A549 (cell line): Measurements from ENCODE around the gene HTRA2. TPM values are rescaled to one million over a fixed set of nuclear protein-coding genes. Genes with fewer than 3 reads are reported as not detected.

ENCODE experiments used
- ATAC-seq, 2 experiments: fragments of 200-7000 bp in 1 of 2; fragments of >200 bp in 1 of 2; cut with Nextera tagmentation in 1 of 2; cut with Tn5 transposase in 1 of 2; 3 replicates each; pipeline versions ENCODE4 v1.8.0 to v1.9.1; 2018 to 2020; ENCODE audit warnings: mild to moderate bottlenecking in 1 of 2, moderate library complexity in 1 of 2
- CTCF ChIA-PET: fragments of 300-600 bp; sonication (Branson Sonifier 250); formaldehyde crosslinking; extraction: SDS; loops from one replicate; lab custom pipeline; 2021; ENCODE audit warnings: antibody characterized with exemption, inconsistent platforms; lab: Yijun Ruan, JAX
- POLR2A ChIA-PET: fragments of 350-600 bp; formaldehyde crosslinking; extraction: SDS; loops from one replicate; lab custom pipeline; 2021; ENCODE audit warnings: antibody characterized with exemption, inconsistent platforms; lab: Yijun Ruan, JAX
- DNase-seq, 2 experiments: peaks; one replicate each; pipeline versions ENCODE4 v3.0.0 to v3.0.0-alpha.2; 2011 to 2016; ENCODE audit warnings: low read depth in 1 of 2, low spot score in 1 of 2
- FAIRE-seq: peaks from 2 replicates; lab custom pipeline; 2011; peaks lifted over from hg19 to GRCh38; lab: Jason Lieb, UNC
- H3K27ac ChIP-seq, 2 experiments: fragments of >200 bp; sonication (Bioruptor Twin); formaldehyde crosslinking; 3 replicates each; pipeline ENCODE4 v1.5.1; 2016 to 2017
- H3K4me1 ChIP-seq: fragments of >200 bp; sonication (Bioruptor Twin); formaldehyde crosslinking; 3 replicates; pipeline ENCODE4 v1.6.1; 2016
- H3K4me2 ChIP-seq: fragments of >200 bp; sonication (Bioruptor Twin); formaldehyde crosslinking; 3 replicates; pipeline ENCODE4 v1.6.1; 2016
- H3K4me3 ChIP-seq: fragments of >200 bp; sonication (Bioruptor Twin); formaldehyde crosslinking; 3 replicates; pipeline ENCODE4 v1.5.1; 2016
- H3K9me3 ChIP-seq: fragments of >200 bp; sonication (Bioruptor Twin); formaldehyde crosslinking; 3 replicates; pipeline ENCODE4 v1.6.1; 2016
- CBX8 ChIP-seq: fragments of 200-600 bp; sonication (generic); IDR thresholded peaks from 2 replicates; pipeline ENCODE4 v1.6.1; 2016
- CEBPB ChIP-seq, 2 experiments: fragments of >200 bp in 1 of 2; sonication (Bioruptor Twin) in 1 of 2; formaldehyde crosslinking in 1 of 2; IDR thresholded peaks; 2 replicates each; pipeline ENCODE4 v1.6.1; 2012 to 2016
- CHD2 ChIP-seq: fragments of 150-350 bp; IDR thresholded peaks from 2 replicates; pipeline ENCODE4 v1.6.1; 2014; ENCODE audit warnings: low read length; ENCODE audit not compliant: partially characterized antibody
- EHMT2 ChIP-seq: fragments of 200-600 bp; sonication (generic); IDR thresholded peaks from 2 replicates; pipeline ENCODE4 v1.6.1; 2016; ENCODE audit warnings: antibody characterized with exemption, low read depth, mild to moderate bottlenecking, moderate library complexity
- FOSB ChIP-seq: fragments of 250-450 bp; sonication (Bioruptor Pico); IDR thresholded peaks from 2 replicates; pipeline ENCODE4 v1.5.0; 2020; ENCODE audit warnings: mild to moderate bottlenecking, moderate library complexity
- FOXS1 ChIP-seq: fragments of 250-450 bp; sonication (Bioruptor Pico); IDR thresholded peaks from 2 replicates; pipeline ENCODE4 v1.5.0; 2020; ENCODE audit warnings: mild to moderate bottlenecking, moderate library complexity
- GATA3 ChIP-seq: IDR thresholded peaks from 2 replicates; pipeline ENCODE4 v1.6.1; 2012; ENCODE audit warnings: borderline replicate concordance
- HDAC2 ChIP-seq: fragments of 200-600 bp; sonication (generic); IDR thresholded peaks from 2 replicates; pipeline ENCODE4 v1.6.1; 2016
- HEYL ChIP-seq: fragments of 250-450 bp; sonication (Bioruptor Pico); IDR thresholded peaks from 2 replicates; pipeline ENCODE4 v1.8.0; 2021; ENCODE audit warnings: mild to moderate bottlenecking, moderate library complexity
- HOXB5 ChIP-seq: fragments of 250-450 bp; sonication (Bioruptor Pico); IDR thresholded peaks from 2 replicates; pipeline ENCODE4 v1.5.0; 2020; ENCODE audit warnings: mild to moderate bottlenecking, moderate library complexity
- JUN ChIP-seq, 2 experiments: fragments of >200 bp; sonication (Bioruptor Twin); formaldehyde crosslinking; IDR thresholded peaks; 2 replicates in 1 of 2; 3 replicates in 1 of 2; pipeline ENCODE4 v1.6.1; 2016 to 2017
- MYC ChIP-seq: IDR thresholded peaks from 2 replicates; pipeline ENCODE4 v1.6.1; 2012; ENCODE audit warnings: mild to moderate bottlenecking, inconsistent platforms, low read length, improper control_type of control experiment, borderline replicate concordance
- NFE2L2 ChIP-seq: fragments of 150-350 bp; conservative IDR thresholded peaks from 2 replicates; pipeline ENCODE4 v1.6.1; 2014; ENCODE audit warnings: low read length
- NPAS2 ChIP-seq: fragments of 250-450 bp; sonication (Bioruptor Pico); IDR thresholded peaks from 2 replicates; pipeline ENCODE4 v1.8.0; 2022; ENCODE audit warnings: mild to moderate bottlenecking, moderate library complexity, borderline replicate concordance
- NR3C1 ChIP-seq: fragments of >200 bp; sonication (Bioruptor Twin); formaldehyde crosslinking; IDR thresholded peaks from 3 replicates; pipeline ENCODE4 v1.6.1; 2017
- POLR2A ChIP-seq: IDR thresholded peaks from 2 replicates; pipeline ENCODE4 v1.6.1; 2012; ENCODE audit warnings: mild to moderate bottlenecking, low read length
- POLR2AphosphoS2 ChIP-seq: conservative IDR thresholded peaks from 2 replicates; pipeline ENCODE4 v1.6.1; 2012; ENCODE audit warnings: low read length, improper control_type of control experiment, inconsistent platforms
- RAD21 ChIP-seq, 2 experiments: fragments of >200 bp in 1 of 2; sonication (Bioruptor Twin) in 1 of 2; formaldehyde crosslinking in 1 of 2; IDR thresholded peaks in 1 of 2; conservative IDR thresholded peaks in 1 of 2; 2 replicates in 1 of 2; 3 replicates in 1 of 2; pipeline ENCODE4 v1.6.1; 2012 to 2018; ENCODE audit warnings: inconsistent platforms in 1 of 2
- RCOR1 ChIP-seq: fragments of 150-350 bp; IDR thresholded peaks from 2 replicates; pipeline ENCODE4 v1.6.1; 2014; ENCODE audit warnings: antibody characterized with exemption, low read length, low read depth
- RFX5 ChIP-seq: fragments of 450-650 bp; IDR thresholded peaks from 2 replicates; pipeline ENCODE4 v1.7.1; 2014; ENCODE audit warnings: antibody characterized with exemption, mild to moderate bottlenecking, moderate library complexity
- RNF2 ChIP-seq: fragments of 200-600 bp; sonication (generic); IDR thresholded peaks from 2 replicates; pipeline ENCODE4 v1.6.1; 2016; ENCODE audit warnings: low read depth, mild to moderate bottlenecking, antibody characterized with exemption, moderate library complexity, borderline replicate concordance
- TFCP2L1 ChIP-seq: fragments of 250-450 bp; sonication (Bioruptor Pico); IDR thresholded peaks from 2 replicates; pipeline ENCODE4 v1.5.0; 2021; ENCODE audit warnings: mild to moderate bottlenecking
- TP53 ChIP-seq: fragments of 250-450 bp; sonication (Bioruptor Pico); IDR thresholded peaks from 2 replicates; pipeline ENCODE4 v1.5.0; 2021; ENCODE audit warnings: mild to moderate bottlenecking, moderate library complexity
- WGBS: methylation state at CpG from one replicate; pipeline ENCODE4 v1.1.6; 2017; ENCODE audit errors: missing lambda C conversion rate; 5-methylcytosine and 5-hydroxymethylcytosine counted together
- polyA plus RNA-seq, 4 experiments: library from polyadenylated mRNA; depleted of rRNA in 3 of 4; stranded (reverse); fragments of >200 nt; fragmentation: RNase III in 1 of 4; extraction: RNeasy Plus Mini Kit Qiagen cat#74134 plus additional on column Dnase treatment in 1 of 4; gene quantifications; 2 replicates in 3 of 4; 3 replicates in 1 of 4; pipeline ENCODE4 v1.2.3, GENCODE V29; 2011 to 2017
- TF ChIP-seq, protein P1 (sequence below): IDR thresholded peaks from 2 replicates; pipeline ENCODE4 v1.6.1; 2012; ENCODE audit warnings: low read depth, borderline replicate concordance
- TF ChIP-seq, protein P2 (sequence below): fragments of >200 bp; sonication (Bioruptor Twin); formaldehyde crosslinking; IDR thresholded peaks from 3 replicates; pipeline ENCODE4 v1.6.1; 2016
- TF ChIP-seq, protein P3 (sequence below): IDR thresholded peaks from 2 replicates; pipeline ENCODE4 v1.6.1; 2012
- TF ChIP-seq, protein P4 (sequence below): fragments of 250-450 bp; sonication (Bioruptor Pico); IDR thresholded peaks from 2 replicates; pipeline ENCODE4 v1.5.0; 2020; ENCODE audit warnings: low read depth, mild to moderate bottlenecking, moderate library complexity
- TF ChIP-seq, protein P5 (sequence below): fragments of 450-650 bp; IDR thresholded peaks from 2 replicates; pipeline ENCODE4 v1.6.1; 2014; ENCODE audit warnings: antibody characterized with exemption

HTRA2 gene
- polyA plus RNA-seq, 2 of the 4 experiments (the other 2 are of a cell fraction), result 28.7 to 36.5 TPM

DNA sequence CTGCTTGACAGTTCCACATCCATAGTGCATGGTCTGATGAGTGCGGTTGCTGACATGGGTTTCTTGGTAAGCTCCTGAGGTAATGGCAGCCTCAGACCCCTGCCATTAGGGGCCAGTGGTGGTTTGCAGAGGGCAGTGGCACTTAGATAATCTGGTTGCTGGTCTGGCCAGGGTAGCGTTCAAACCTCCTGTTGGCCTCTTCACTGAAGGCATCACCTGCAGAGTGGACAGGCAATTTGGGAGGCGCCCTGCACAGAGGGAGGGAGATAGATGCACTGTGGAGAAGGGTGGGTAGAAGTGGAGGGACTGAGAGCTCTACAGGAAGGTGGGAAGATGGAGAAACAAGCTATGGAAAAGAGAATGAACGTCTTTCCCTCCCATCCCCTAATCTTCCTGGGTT is 3.7 kb downstream of the HTRA2 start:
- FAIRE-seq (no peak), DNase-seq (no peak), ATAC-seq (no peak)
- CTCF ChIA-PET, result interaction anchor here (0.5 to 8.5 kb wide), 17 partner anchors 11 to 819 kb away, joined by 3 to 92 read pairs (median 6); partner anchors contain the start of genes CCDC142, LBX2, PCGF1 and TTC31
- 78% methylated on average over 4 of the region's 4 CpGs for WGBS
- Histone ChIP-seq H3K9me3 (no peaks in the 10 kb centered on the region), H3K4me2 (no peak overlapping the region), H3K4me3 (no peak overlapping the region), H3K27ac (no peak overlapping the region), H3K4me1 (peaks cover 8% of the 10 kb centered on the region)
- TF ChIP-seq, protein P1, sequence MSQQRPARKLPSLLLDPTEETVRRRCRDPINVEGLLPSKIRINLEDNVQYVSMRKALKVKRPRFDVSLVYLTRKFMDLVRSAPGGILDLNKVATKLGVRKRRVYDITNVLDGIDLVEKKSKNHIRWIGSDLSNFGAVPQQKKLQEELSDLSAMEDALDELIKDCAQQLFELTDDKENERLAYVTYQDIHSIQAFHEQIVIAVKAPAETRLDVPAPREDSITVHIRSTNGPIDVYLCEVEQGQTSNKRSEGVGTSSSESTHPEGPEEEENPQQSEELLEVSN, result no peak
- TF ChIP-seq HDAC2 (no peak), NR3C1 (no peak), RAD21 (conservative IDR thresholded peaks at IDR 0.05 in 1 of 2, IDR thresholded peaks at IDR 0.05 in 1 of 2) (no peak), RCOR1 (no peak)
- TF ChIP-seq, protein P2, sequence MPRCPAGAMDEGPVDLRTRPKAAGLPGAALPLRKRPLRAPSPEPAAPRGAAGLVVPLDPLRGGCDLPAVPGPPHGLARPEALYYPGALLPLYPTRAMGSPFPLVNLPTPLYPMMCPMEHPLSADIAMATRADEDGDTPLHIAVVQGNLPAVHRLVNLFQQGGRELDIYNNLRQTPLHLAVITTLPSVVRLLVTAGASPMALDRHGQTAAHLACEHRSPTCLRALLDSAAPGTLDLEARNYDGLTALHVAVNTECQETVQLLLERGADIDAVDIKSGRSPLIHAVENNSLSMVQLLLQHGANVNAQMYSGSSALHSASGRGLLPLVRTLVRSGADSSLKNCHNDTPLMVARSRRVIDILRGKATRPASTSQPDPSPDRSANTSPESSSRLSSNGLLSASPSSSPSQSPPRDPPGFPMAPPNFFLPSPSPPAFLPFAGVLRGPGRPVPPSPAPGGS, result no peak
- TF ChIP-seq, protein P3, sequence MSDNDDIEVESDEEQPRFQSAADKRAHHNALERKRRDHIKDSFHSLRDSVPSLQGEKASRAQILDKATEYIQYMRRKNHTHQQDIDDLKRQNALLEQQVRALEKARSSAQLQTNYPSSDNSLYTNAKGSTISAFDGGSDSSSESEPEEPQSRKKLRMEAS, result no peak
- POLR2A ChIA-PET, result no interaction called here

DNA sequence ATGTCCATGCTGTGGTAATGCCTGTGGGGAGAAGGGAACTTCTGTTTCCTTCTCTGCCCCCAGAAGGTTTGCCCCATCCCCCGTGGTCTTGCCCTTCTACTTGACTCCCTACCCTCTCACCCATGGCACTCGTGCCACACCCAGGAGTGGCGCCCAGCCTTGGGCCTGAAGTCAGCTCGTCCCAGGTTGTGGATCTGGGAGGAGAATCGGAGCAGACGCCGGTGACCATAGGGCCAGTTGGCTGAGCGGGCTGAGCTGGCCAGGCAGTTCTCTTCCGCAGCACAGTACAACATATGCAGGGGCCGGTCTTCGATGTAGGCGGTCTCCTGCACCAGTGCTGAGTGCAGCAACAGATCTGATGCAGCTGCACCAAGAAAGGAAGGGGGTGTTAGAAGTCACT is 4.7 kb downstream of the HTRA2 start:
- Histone ChIP-seq H3K4me1 (peaks cover 7% of the 10 kb centered on the region; the same call in 2 of the 3 replicates), H3K9me3 (no peaks in the 10 kb centered on the region), H3K4me3 (no peak overlapping the region), H3K27ac (no peak overlapping the region), H3K4me2 (no peak overlapping the region)
- 83% methylated on average over 9 of the region's 12 CpGs for WGBS
- POLR2A ChIA-PET, result no interaction called here
- TF ChIP-seq NR3C1 (no peak), POLR2A (0 out of 2 replicates have a peak, but pooled peaks have one; percentile 6)
- no peak for ATAC-seq
- CTCF ChIA-PET, result interaction anchor here (0.7 to 8.5 kb wide), 5 partner anchors 10 to 53 kb away, joined by 4 to 92 read pairs (median 45); partner anchors contain the start of genes CCDC142, PCGF1 and TTC31
- FAIRE-seq, result no peak
- no peak for DNase-seq

DNA sequence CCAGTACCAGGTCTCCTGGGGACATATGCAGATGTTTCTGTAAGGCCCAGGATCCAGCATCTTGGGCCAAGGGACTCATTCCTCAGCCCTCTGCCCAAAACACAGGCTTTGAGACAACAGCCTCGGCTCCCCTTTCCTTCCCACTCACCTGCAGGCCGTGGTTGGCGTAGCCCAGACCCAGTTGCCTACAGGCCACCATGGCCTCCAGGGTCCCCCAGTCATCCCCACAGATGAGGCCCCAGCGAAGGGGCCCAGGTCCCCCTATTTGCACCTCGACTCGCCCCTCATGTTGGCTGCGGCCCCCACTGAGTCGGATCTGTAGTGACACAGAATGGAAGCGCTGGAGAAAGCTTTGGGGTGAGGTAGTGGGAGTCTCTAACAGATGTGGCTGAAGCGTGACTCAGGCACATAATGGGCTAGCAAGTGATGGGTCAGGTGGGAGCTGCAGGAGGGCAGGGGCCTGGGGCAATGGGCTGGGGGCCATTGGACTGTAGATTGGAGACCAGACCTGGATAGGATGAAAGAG is 5.8 kb downstream of the HTRA2 start:
- DNase-seq, result no peak
- POLR2A ChIA-PET, result no interaction called here
- Histone ChIP-seq H3K9me3 (no peaks in the 10 kb centered on the region), H3K27ac (no peak overlapping the region), H3K4me2 (no peak overlapping the region), H3K4me3 (no peak overlapping the region), H3K4me1 (peaks cover 7% of the 10 kb centered on the region; the same call in 2 of the 3 replicates)
- TF ChIP-seq NFE2L2 (no peak), FOXS1 (CRISPR knock-in tag) (no peak), RNF2 (no peak), FOSB (no peak), CBX8 (no peak), NPAS2 (CRISPR knock-in tag) (no peak), HEYL (CRISPR knock-in tag) (no peak), CHD2 (no peak), CEBPB (IDR thresholded peaks at IDR 0.05) (no peak), GATA3 (no peak), EHMT2 (no peak), HOXB5 (CRISPR knock-in tag) (no peak), TFCP2L1 (CRISPR knock-in tag) (no peak), TP53 (CRISPR knock-in tag) (no peak), JUN (IDR thresholded peaks at IDR 0.05) (no peak), MYC (no peak), POLR2AphosphoS2 (no peak), RFX5 (no peak)
- TF ChIP-seq, protein P4, sequence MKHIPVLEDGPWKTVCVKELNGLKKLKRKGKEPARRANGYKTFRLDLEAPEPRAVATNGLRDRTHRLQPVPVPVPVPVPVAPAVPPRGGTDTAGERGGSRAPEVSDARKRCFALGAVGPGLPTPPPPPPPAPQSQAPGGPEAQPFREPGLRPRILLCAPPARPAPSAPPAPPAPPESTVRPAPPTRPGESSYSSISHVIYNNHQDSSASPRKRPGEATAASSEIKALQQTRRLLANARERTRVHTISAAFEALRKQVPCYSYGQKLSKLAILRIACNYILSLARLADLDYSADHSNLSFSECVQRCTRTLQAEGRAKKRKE (CRISPR knock-in tag), result no peak
- TF ChIP-seq, protein P5, sequence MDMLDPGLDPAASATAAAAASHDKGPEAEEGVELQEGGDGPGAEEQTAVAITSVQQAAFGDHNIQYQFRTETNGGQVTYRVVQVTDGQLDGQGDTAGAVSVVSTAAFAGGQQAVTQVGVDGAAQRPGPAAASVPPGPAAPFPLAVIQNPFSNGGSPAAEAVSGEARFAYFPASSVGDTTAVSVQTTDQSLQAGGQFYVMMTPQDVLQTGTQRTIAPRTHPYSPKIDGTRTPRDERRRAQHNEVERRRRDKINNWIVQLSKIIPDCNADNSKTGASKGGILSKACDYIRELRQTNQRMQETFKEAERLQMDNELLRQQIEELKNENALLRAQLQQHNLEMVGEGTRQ, result no peak
- CTCF ChIA-PET, result interaction anchor here (0.8 to 8.5 kb wide), 7 partner anchors 9 to 53 kb away, joined by 3 to 92 read pairs (median 4); partner anchors contain the start of genes CCDC142 and TTC31
- 72% methylated on average over 4 of the region's 10 CpGs for WGBS
- no peak for ATAC-seq
- FAIRE-seq, result no peak
